ENCODE measurements around the gene MSH3.

MSH3 gene

DNA sequence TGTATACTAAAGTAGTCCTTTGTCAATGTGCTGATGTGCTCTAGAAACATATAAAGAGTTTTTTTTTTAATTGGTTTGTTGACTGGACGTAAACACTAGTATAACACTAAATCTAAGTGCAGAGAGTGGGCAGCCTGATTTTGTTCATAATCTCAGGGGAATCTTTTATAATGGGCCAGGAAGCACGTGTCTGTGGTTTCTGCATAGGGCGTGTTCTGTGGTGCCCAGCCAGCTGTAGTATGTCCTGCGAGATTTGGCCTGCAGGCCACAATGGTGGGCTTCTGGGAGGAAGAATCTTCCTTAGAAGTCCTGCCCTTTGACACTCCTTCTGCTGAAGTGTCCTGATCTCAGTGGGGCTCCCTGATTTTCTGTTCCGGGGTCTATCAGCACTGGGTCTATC is 49.3 kb downstream of the MSH3 start:
- TF ChIP-seq, protein P1, sequence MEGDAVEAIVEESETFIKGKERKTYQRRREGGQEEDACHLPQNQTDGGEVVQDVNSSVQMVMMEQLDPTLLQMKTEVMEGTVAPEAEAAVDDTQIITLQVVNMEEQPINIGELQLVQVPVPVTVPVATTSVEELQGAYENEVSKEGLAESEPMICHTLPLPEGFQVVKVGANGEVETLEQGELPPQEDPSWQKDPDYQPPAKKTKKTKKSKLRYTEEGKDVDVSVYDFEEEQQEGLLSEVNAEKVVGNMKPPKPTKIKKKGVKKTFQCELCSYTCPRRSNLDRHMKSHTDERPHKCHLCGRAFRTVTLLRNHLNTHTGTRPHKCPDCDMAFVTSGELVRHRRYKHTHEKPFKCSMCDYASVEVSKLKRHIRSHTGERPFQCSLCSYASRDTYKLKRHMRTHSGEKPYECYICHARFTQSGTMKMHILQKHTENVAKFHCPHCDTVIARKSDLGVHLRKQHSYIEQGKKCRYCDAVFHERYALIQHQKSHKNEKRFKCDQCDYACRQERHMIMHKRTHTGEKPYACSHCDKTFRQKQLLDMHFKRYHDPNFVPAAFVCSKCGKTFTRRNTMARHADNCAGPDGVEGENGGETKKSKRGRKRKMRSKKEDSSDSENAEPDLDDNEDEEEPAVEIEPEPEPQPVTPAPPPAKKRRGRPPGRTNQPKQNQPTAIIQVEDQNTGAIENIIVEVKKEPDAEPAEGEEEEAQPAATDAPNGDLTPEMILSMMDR (IDR thresholded peaks at IDR 0.05; ENCODE audit: low read depth, low read length, missing control alignments) = no peak
- no peak for DNase-seq (ENCODE audit: low read depth)
- H3K4me3 ChIP-seq (ENCODE audit: low read depth, low read length) = no peak overlapping the region

DNA sequence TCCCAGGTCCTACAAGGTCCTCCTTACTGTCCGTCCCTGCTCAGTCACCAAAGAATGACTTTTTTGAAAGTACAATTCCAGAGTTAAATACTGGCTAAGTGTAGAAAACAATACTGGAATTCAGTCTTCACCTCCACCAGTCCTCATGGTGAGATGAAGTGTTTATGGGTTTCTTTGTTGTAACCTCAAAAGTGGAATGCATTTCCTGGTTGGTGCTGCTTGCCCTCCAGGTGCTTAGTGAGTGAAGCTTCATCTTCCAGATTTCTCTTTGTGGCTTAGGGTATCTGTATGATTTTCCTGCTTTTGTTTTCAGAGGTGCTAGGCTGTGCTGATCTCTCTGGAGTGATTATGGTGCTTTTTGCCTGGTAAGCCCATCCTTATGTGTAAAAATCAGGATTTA is 49.8 kb downstream of the MSH3 start:
- no peak overlapping the region for H3K4me3 ChIP-seq (ENCODE audit: low read depth, low read length)
- TF ChIP-seq, protein P1 (IDR thresholded peaks at IDR 0.05; ENCODE audit: low read depth, low read length, missing control alignments) = no peak
- DNase-seq (ENCODE audit: low read depth) = no peak

DNA sequence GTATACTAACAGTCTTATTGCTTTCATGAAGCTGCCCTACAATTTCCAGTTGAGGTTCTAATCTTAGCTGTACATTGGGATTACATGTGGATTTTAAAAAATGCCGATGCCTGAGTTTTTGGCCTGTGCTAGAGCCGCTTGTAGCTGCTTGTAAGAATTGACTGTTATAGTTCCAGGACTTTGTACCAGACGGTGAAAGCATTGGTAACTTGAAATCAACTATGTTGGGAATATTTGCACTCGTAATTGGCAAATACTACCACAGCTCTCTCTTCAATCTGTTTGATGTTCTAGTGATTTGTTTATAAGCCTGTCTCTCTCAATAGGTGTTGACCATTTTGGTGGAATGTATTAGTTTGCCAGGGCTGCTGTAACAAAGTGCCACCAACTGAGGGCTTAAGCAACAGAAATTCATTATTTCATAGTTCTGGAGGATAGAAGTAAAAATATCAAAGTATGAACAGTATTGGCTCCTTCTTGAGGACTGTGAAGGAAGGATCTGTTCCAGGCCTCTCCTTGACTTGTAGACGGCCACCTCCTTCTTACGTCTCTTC is 50.8 kb downstream of the MSH3 start:
- TF ChIP-seq, protein P1 (IDR thresholded peaks at IDR 0.05; ENCODE audit: low read depth, low read length, missing control alignments) = no peak
- H3K4me3 ChIP-seq (ENCODE audit: low read depth, low read length) = no peak overlapping the region
- DNase-seq (ENCODE audit: low read depth) = no peak

DNA sequence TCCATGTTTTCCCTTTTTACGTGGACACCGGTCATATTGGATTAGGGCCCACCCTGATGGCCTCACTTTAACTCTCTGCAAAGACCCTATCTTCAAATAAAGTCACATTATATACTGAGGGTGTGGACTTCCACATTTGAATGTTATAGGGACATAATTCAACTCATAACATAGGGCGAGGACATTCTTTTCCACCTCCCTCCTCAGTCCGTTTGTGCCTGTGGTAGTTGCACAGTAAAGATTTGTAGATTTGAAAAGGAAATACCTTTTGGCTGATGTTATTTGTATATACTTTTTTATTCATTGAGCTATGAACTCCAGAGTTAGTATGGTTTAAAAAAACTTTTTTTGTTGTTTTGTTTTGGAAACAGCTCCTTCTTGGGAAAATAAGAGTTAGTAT is 51.3 kb downstream of the MSH3 start:
- DNase-seq (ENCODE audit: low read depth) = no peak
- no peak overlapping the region for H3K4me3 ChIP-seq (ENCODE audit: low read depth, low read length)
- TF ChIP-seq, protein P1 (IDR thresholded peaks at IDR 0.05; ENCODE audit: low read depth, low read length, missing control alignments) = no peak

DNA sequence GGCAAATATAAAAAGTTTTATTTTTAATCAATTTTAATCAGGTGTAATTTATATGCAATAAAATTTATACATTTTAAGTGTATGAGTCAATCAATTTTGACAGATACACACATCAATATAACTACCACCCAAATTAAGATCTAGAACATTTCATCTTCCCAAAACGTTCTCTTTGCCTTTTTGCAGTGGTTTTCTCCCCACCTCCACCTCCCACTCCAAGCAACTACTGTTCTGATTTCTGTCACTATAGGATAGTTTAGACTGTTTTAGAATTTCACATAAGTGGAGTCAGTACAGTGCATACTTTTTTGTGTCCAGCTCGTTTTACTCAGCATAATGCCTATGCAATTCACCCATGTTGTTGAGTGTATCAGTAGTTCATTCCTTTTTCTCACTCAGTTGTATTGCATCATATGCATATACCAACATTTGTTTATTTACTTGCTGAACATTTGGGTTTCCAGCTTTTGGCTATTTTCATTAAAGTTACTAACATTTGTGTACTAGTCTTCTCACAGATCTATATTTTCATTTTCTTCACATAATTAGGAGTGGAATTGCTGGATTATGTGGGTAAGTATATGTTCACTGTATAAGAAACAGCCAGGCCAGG is 52.5 kb downstream of the MSH3 start:
- no peak overlapping the region for H3K4me3 ChIP-seq (ENCODE audit: low read depth, low read length)
- TF ChIP-seq, protein P1 (IDR thresholded peaks at IDR 0.05; ENCODE audit: low read depth, low read length, missing control alignments) = no peak
- no peak for DNase-seq (ENCODE audit: low read depth)

DNA sequence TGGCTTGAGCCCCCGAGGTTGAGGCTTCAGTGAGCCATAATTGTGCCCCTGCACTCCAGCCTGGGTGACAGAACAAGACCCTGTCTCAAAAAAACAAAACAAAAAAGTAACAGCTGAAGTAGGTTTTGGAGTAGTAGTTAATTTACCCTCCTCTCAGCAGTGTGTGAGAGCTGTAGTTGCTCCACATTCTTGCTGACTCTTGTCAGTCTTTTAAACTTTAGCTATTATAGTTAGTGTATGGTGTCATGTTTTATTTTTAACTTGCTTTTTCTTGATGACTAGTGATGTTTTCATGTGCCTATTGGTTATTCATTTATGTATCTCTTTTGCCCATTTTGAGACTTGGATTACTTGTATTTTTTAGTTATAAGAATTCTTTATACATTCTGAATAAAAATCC is 53.2 kb downstream of the MSH3 start:
- TF ChIP-seq, protein P1 (IDR thresholded peaks at IDR 0.05; ENCODE audit: low read depth, low read length, missing control alignments) = no peak
- H3K4me3 ChIP-seq (ENCODE audit: low read depth, low read length) = no peak overlapping the region
- no peak for DNase-seq (ENCODE audit: low read depth)

DNA sequence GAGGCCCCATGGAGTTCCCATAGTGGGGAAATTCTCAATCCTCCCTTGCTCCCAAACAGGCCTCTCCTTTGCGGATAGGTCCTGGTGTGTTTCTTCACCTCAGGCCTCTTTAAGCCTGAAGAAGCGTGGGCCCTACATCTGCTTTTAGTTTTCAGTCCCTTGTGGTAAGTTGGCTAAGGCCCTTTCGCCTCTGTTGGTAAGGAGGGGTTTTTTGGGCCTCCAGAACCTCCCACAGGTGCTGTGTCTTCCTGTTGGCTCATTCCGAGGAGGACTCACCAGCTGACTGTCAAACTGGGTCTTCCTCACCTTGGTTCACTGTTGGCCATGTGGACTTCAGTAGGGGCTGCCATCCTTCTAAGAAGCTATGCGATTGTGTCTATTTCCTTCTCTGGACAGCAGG is 56.8 kb downstream of the MSH3 start:
- TF ChIP-seq, protein P1 (IDR thresholded peaks at IDR 0.05; ENCODE audit: low read depth, low read length, missing control alignments) = no peak
- no peak overlapping the region for H3K4me3 ChIP-seq (ENCODE audit: low read depth, low read length)
- DNase-seq (ENCODE audit: low read depth) = no peak

Data from GM12864 (cell line).